Spleen (tissue), 11 donors: ENCODE measurements around the gene SPATS2L. TPM values are rescaled to one million over a fixed set of nuclear protein-coding genes. Genes with fewer than 3 reads are reported as not detected.

Source experiments
- DNase-seq: peaks from one replicate; pipeline ENCODE4 v3.0.0-alpha.2; 2020
- H3K27ac ChIP-seq, 8 donors: fragments of 200-600 bp; sonication (generic) in 7 of 8; 1 replicate in 4 of 8; 2 replicates in 4 of 8; pipeline versions ENCODE4 v1.5.0 to v1.8.0; 2016 to 2021; ENCODE audit warnings: inconsistent platforms in 4 of 8, mild to moderate bottlenecking in 4 of 8, moderate library complexity in 1 of 8
- H3K27me3 ChIP-seq, 7 donors: fragments of 200-600 bp; sonication (generic) in 6 of 7; replicated peaks in 1 of 7; 1 replicate in 4 of 7; 2 replicates in 3 of 7; pipeline versions ENCODE4 v1.5.0 to v1.8.0; 2016 to 2021; ENCODE audit warnings: inconsistent platforms in 3 of 7, mild to moderate bottlenecking in 1 of 7
- H3K36me3 ChIP-seq, 6 donors: fragments of 200-600 bp; sonication (generic) in 5 of 6; 1 replicate in 4 of 6; 2 replicates in 2 of 6; pipeline versions ENCODE4 v1.5.0 to v1.8.0; 2016 to 2021; ENCODE audit warnings: inconsistent platforms in 2 of 6
- H3K4me1 ChIP-seq, 6 donors: fragments of 200-600 bp; sonication (generic) in 5 of 6; 1 replicate in 3 of 6; 2 replicates in 3 of 6; pipeline versions ENCODE4 v1.5.0 to v1.8.0; 2016 to 2021; ENCODE audit warnings: inconsistent platforms in 3 of 6
- H3K4me3 ChIP-seq, 8 donors: fragments of 200-600 bp; sonication (generic) in 7 of 8; 1 replicate in 4 of 8; 2 replicates in 4 of 8; pipeline versions ENCODE4 v1.5.0 to v1.8.0; 2016 to 2021; ENCODE audit warnings: inconsistent platforms in 4 of 8, mild to moderate bottlenecking in 4 of 8, moderate library complexity in 2 of 8
- H3K9me3 ChIP-seq, 8 donors: fragments of 200-600 bp; sonication (generic) in 7 of 8; 1 replicate in 4 of 8; 2 replicates in 4 of 8; pipeline versions ENCODE4 v1.5.0 to v1.8.0; 2016 to 2021; ENCODE audit warnings: inconsistent platforms in 4 of 8
- CTCF ChIP-seq, 11 experiments: fragments of 200-600 bp in 7 of 11; fragments of 450-650 bp in 4 of 11; sonication (generic) in 4 of 11; IDR thresholded peaks in 8 of 11; conservative IDR thresholded peaks in 3 of 11; 1 replicate in 7 of 11; 2 replicates in 4 of 11; pipeline versions ENCODE4 v1.4.0 to v1.8.0; 2016 to 2021; ENCODE audit warnings: antibody characterized with exemption in 11 of 11, inconsistent platforms in 4 of 11, mild to moderate bottlenecking in 1 of 11
- POLR2A ChIP-seq, 3 donors: fragments of 450-650 bp; IDR thresholded peaks; one replicate each; pipeline ENCODE4 v1.5.1; 2017; ENCODE audit warnings: antibody characterized with exemption in 3 of 3, mild to moderate bottlenecking in 1 of 3
- POLR2AphosphoS5 ChIP-seq, 3 donors: sonication (generic); formaldehyde crosslinking; IDR thresholded peaks; one replicate each; pipeline ENCODE4 v1.5.1; 2017; ENCODE audit warnings: antibody characterized with exemption in 3 of 3
- WGBS, 5 donors: extraction: QIAGEN DNeasy Blood & Tissue Kit in 3 of 5; methylation state at CpG; one replicate each; pipeline versions ENCODE4 v1.1.5 to v1.1.7; 2013 to 2018; 5-methylcytosine and 5-hydroxymethylcytosine counted together
- intact Hi-C: fragments of 100-400 bp; cut with DNase I; formaldehyde crosslinking; loops from one replicate; pipeline ENCODE4 v1.15.0; 2023; ENCODE audit warnings: low total_unique reads
- polyA plus RNA-seq, 3 donors: library from polyadenylated mRNA; stranded (reverse); fragments of 200-250 nt; gene quantifications; one replicate each; pipeline ENCODE4 v1.2.1, GENCODE V29; 2013
- total RNA-seq, 7 donors: library from RNA; depleted of rRNA in 3 of 7; stranded (reverse); fragments of >200 nt in 3 of 7; fragmentation: NEBNext Ultra II Directional in 4 of 7; extraction: Animal tissue kit (Norgen Biotek cat#: 25700) in 4 of 7; gene quantifications; one replicate each; pipeline versions ENCODE4 v1.1.0 to v1.2.1, GENCODE V29; 2016 to 2021
- donor health status: healthy with polysubstance abuse.
- donor health status: DM: no; HTN: no; CAD: no; lungs with moderate emphysema.
- donor health status: DM: no; HTN: no; CAD: no.
- donor health status: Bipolar disorder and iron deficiency.
- donor health status: healthy.
- donor health status: DM: no; HTN: no; CAD: no.
- donor health status: DM: yes; HTN: yes; CAD: no.

Gene SPATS2L
- total and polyA plus RNA-seq, 10 donors: 9.5 to 84.7 (median 57.2) TPM

GRCh38 chr2:200523604-200524003 is 217.1 kb downstream of the SPATS2L start:
- intact Hi-C loops: no loop called here
- Histone ChIP-seq H3K27ac (no peak overlapping the region), H3K9me3 (no peaks in the 10 kb centered on the region), H3K27me3 (peaks cover 0 to 8% (median 0%) of the 10 kb centered on the region in 7 donors), H3K4me1 (peaks cover 5 to 30% (median 12%) of the 10 kb centered on the region in 6 donors), H3K36me3 (no peaks in the 10 kb centered on the region), H3K4me3 (no peak overlapping the region)
- 78 to 84% (median 81%) methylated on average over 2 of the region's 2 CpGs for WGBS, 5 donors
- DNase-seq: no peak
- no peak for TF ChIP-seq CTCF (IDR thresholded peaks at IDR 0.05 in 8 of 11, conservative IDR thresholded peaks at IDR 0.05 in 3 of 11)
- no peak for TF ChIP-seq POLR2AphosphoS5 (IDR thresholded peaks at IDR 0.05)
- TF ChIP-seq POLR2A (IDR thresholded peaks at IDR 0.05): no peak

- no peak for DNase-seq
- H3K4me3 ChIP-seq: peak overlapping the region in 2 of 8 donors; percentile 83 to 92
- TF ChIP-seq POLR2AphosphoS5 (IDR thresholded peaks at IDR 0.05) (no peak), POLR2A (IDR thresholded peaks at IDR 0.05) (no peak), CTCF (IDR thresholded peaks at IDR 0.05 in 8 of 11, conservative IDR thresholded peaks at IDR 0.05 in 3 of 11) (no peak)
- peaks cover 5 to 30% (median 12%) of the 10 kb centered on the region in 6 donors for H3K4me1 ChIP-seq
- no peaks in the 10 kb centered on the region for H3K9me3 ChIP-seq
- peaks cover 0 to 8% (median 0%) of the 10 kb centered on the region in 7 donors for H3K27me3 ChIP-seq
- peak overlapping the region in 2 of 8 donors; percentile 78 to 85 for H3K27ac ChIP-seq
- 91 to 94% (median 93%) methylated on average over 2 of the region's 2 CpGs for WGBS, 5 donors
- intact Hi-C loops: no loop called here
- no peaks in the 10 kb centered on the region for H3K36me3 ChIP-seq
Observed at GRCh38 chr2:200525066-200525465, 218.6 kb downstream of the SPATS2L start.

- peak overlapping the region; percentile 48 to 85 (median 76) for H3K27ac ChIP-seq
Observed at GRCh38 chr2:200525551-200525881, 219.0 kb downstream of the SPATS2L start.

More at GRCh38 chr2:200525551-200525881, 219.0 kb downstream of the SPATS2L start:
- intact Hi-C loops: no loop called here
- peaks cover 0 to 8% (median 0%) of the 10 kb centered on the region in 7 donors for H3K27me3 ChIP-seq
- peaks cover 5 to 30% (median 12%) of the 10 kb centered on the region in 6 donors for H3K4me1 ChIP-seq
- DNase-seq: no peak
- peak overlapping the region; percentile 83 to 92 (median 88) for H3K4me3 ChIP-seq
- H3K36me3 ChIP-seq: no peaks in the 10 kb centered on the region
- H3K9me3 ChIP-seq: no peaks in the 10 kb centered on the region
- no peak for TF ChIP-seq POLR2AphosphoS5 (IDR thresholded peaks at IDR 0.05)
- TF ChIP-seq CTCF (IDR thresholded peaks at IDR 0.05 in 8 of 11, conservative IDR thresholded peaks at IDR 0.05 in 3 of 11): no peak
- TF ChIP-seq POLR2A (IDR thresholded peaks at IDR 0.05): no peak
- WGBS, 5 donors: 22 to 31% (median 26%) methylated on average over 7 of the region's 7 CpGs
